Measurements from ENCODE around the gene LSP1.

Gene LSP1

DNA sequence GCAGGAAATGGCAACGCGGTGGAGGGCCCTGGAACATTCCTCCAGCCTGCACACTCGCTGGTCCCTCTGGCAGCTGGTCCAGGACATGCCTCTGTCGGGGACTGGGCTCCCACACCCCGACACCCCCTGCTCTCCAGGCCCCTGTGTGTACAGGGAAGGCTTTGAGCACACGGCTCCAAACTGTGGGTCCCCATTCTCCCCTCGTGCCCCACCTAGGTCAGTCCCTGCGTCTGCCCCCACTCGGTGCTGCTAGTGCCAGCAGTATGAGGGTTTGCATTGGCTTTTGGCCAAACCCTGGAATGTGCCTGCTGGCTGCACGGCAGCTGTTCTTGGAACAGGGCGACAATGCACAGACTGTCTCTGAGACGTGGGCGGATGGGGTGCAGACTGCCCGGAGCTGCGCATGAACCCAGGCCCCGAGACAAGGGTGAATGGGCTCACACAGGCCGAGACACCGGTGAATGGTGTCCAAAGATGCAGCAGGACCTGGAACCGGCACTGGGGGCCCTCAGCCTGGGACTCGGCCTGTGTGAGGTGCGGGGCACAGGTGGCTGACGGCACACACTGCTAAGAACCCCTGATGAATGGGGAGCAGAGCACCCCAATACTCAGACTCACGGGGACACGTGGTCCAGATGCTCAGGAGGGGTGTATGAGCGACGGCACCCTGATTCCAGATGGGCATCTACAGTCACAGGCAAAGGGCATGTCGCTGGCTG lies 25.6 kb upstream of the LSP1 start:
- Histone ChIP-seq H3K27me3 (no peaks in the 10 kb centered on the region; the same call in 1 of the 2 replicates), H3K9me3 (no peaks in the 10 kb centered on the region), H3K4me3 (ENCODE audit: low read depth, low read length) (no peak overlapping the region), H3K4me1 (peaks cover 10% of the 10 kb centered on the region), H3K36me3 (no peaks in the 10 kb centered on the region)
- TF ChIP-seq, protein P1, sequence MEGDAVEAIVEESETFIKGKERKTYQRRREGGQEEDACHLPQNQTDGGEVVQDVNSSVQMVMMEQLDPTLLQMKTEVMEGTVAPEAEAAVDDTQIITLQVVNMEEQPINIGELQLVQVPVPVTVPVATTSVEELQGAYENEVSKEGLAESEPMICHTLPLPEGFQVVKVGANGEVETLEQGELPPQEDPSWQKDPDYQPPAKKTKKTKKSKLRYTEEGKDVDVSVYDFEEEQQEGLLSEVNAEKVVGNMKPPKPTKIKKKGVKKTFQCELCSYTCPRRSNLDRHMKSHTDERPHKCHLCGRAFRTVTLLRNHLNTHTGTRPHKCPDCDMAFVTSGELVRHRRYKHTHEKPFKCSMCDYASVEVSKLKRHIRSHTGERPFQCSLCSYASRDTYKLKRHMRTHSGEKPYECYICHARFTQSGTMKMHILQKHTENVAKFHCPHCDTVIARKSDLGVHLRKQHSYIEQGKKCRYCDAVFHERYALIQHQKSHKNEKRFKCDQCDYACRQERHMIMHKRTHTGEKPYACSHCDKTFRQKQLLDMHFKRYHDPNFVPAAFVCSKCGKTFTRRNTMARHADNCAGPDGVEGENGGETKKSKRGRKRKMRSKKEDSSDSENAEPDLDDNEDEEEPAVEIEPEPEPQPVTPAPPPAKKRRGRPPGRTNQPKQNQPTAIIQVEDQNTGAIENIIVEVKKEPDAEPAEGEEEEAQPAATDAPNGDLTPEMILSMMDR (IDR thresholded peaks at IDR 0.05; ENCODE audit: low read depth, low read length), result no peak
- DNase-seq, result peak; percentile 73

DNA sequence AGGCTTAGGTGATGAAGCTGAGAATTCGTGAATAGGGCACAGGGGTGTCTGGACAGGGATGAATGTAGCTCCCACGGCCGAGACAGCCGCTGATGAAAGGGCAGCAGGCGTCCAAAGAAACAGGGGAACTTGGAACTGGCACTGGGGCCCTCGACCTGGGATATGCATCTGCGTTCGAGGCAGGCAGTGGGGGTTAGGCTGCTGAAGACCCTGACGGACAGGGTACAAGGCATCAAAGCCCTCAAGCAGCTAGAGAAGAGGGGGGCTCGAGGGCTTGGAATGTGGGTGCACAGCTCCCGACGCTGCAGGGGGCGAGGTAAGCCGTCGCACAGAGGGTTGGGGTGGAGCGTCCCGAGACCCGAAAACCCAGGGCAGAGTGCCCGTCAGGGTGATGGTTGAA lies 25.0 kb upstream of the LSP1 start:
- Histone ChIP-seq H3K4me1 (peaks cover 10% of the 10 kb centered on the region), H3K27me3 (no peaks in the 10 kb centered on the region; the same call in 1 of the 2 replicates), H3K36me3 (no peaks in the 10 kb centered on the region), H3K9me3 (no peaks in the 10 kb centered on the region), H3K4me3 (ENCODE audit: low read depth, low read length) (no peak overlapping the region)
- TF ChIP-seq, protein P1 (IDR thresholded peaks at IDR 0.05; ENCODE audit: low read depth, low read length), result no peak
- DNase-seq, result no peak

DNA sequence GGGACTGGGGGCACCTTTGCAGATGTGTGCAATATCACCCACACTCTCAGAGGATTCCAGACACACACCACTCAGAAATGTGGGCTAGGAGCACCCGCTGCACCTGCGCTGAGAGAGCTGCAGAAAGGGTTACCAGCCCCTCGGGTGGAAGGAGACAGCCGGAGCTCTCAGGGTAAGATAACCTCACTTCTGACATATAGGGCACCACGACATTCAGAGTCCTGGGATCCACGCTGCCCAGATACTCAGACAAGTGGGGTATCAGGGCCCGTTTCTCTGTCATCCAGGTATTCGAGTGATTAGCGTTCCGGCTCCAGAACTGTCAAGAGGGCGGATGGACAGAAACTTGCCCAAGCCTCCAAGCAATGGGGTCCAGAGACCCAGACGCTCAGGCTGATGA lies 24.3 kb upstream of the LSP1 start:
- TF ChIP-seq, protein P1 (IDR thresholded peaks at IDR 0.05; ENCODE audit: low read depth, low read length), result no peak
- H3K4me1 ChIP-seq, result peaks cover 10% of the 10 kb centered on the region

DNA sequence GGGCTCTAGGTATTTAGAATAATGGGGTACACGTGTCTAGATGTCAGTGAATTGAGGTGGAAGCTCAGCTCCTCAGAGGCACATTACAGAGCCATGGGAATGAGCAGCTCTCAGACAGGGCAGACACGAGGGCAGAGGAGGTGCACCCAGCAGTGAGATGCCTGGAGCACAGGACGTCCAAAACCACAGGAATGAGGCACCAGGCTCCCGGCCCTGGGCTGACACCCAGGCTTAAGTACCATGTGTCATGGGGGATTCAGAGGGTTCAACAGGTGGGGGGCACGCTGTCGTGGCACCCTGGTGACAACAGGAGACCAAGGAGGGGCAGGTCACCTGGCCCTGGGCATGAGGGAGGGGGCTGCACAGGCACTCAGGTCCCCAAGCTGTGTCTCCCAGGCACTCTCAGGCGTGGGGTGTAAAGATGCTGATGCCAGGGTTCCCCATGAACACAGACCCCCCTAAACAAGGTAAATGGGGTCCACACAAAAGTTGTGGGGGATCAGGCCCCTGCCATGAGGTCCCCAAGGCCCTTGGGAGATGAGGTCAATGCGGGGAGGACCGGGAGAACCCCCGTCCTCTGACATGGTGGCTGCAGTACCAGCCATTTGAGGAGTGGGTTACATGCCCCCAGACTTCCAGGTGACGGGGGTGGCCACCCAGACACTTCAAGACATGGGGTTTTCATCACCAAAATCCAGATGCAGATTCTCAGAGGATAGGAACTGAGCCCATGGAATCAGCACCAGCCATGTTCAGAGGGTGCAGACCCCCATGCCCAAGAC lies 23.7 kb upstream of the LSP1 start:
- TF ChIP-seq, protein P1 (IDR thresholded peaks at IDR 0.05; ENCODE audit: low read depth, low read length), result no peak
- no peak for DNase-seq
- H3K4me3 ChIP-seq (ENCODE audit: low read depth, low read length), result no peak overlapping the region
- H3K4me1 ChIP-seq, result peaks cover 10% of the 10 kb centered on the region
- no peaks in the 10 kb centered on the region for H3K9me3 ChIP-seq
- no peaks in the 10 kb centered on the region for H3K36me3 ChIP-seq
- no peaks in the 10 kb centered on the region; the same call in 1 of the 2 replicates for H3K27me3 ChIP-seq

More for the DNA sequence above, 24.3 kb upstream of the LSP1 start:
- Histone ChIP-seq H3K4me3 (ENCODE audit: low read depth, low read length) (no peak overlapping the region), H3K36me3 (no peaks in the 10 kb centered on the region), H3K9me3 (no peaks in the 10 kb centered on the region), H3K27me3 (no peaks in the 10 kb centered on the region; the same call in 1 of the 2 replicates)
- no peak for DNase-seq

DNA sequence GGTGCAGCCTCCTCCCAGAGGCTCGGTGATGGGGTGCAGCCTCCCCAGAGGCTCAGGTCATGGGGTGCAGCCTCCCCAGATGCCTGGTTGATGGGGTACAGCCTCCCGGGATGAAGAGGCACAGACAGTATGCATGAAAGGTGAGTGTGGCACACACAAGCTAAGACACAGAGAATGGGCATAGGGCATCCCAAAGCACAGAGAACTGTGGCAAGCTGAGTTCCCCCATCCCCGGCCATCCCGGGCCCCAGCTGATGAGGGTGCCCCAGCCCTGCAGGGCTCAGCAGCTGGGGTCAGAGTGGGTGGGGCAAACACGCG lies 22.9 kb upstream of the LSP1 start:
- Histone ChIP-seq H3K4me1 (peaks cover 10% of the 10 kb centered on the region), H3K4me3 (ENCODE audit: low read depth, low read length) (no peak overlapping the region), H3K27me3 (no peaks in the 10 kb centered on the region; the same call in 1 of the 2 replicates), H3K9me3 (no peaks in the 10 kb centered on the region), H3K36me3 (no peaks in the 10 kb centered on the region)
- TF ChIP-seq, protein P1 (IDR thresholded peaks at IDR 0.05; ENCODE audit: low read depth, low read length), result no peak
- no peak for DNase-seq
